MM.1S (cell line): ENCODE measurements around the gene DDAH2.
A peak's percentile ranks its signal among the peaks of the same experiment; 100 is the strongest.

Source experiments
- DNase-seq: peaks from one replicate; pipeline ENCODE4 v3.0.0-alpha.2; 2015
- H2AFZ ChIP-seq: fragments of 300-600 bp; sonication (generic); 2 replicates; pipeline ENCODE4 v1.6.0; 2016; ENCODE audit warnings: antibody characterized with exemption, low read length
- H3F3A ChIP-seq: fragments of 300-600 bp; sonication (generic); 2 replicates; pipeline ENCODE4 v1.6.1; 2016; ENCODE audit warnings: mild to moderate bottlenecking, antibody characterized with exemption, low read length, moderate library complexity, mixed read lengths; ENCODE audit not compliant: insufficient read depth
- H3K27ac ChIP-seq: fragments of 300-600 bp; sonication (generic); 2 replicates; pipeline ENCODE4 v1.5.1; 2016; ENCODE audit warnings: mild to moderate bottlenecking, low read length
- H3K27me3 ChIP-seq: fragments of 300-600 bp; sonication (generic); replicated peaks from 2 replicates; pipeline ENCODE4 v1.6.0; 2016; ENCODE audit warnings: low read length; ENCODE audit not compliant: insufficient read depth
- H3K36me3 ChIP-seq: fragments of 300-600 bp; sonication (generic); replicated peaks from 2 replicates; pipeline ENCODE4 v1.6.1; 2016; ENCODE audit warnings: mild to moderate bottlenecking, low read length, mixed read lengths; ENCODE audit not compliant: insufficient read depth
- H3K4me1 ChIP-seq: fragments of 300-600 bp; sonication (generic); 2 replicates; pipeline ENCODE4 v1.6.1; 2016; ENCODE audit warnings: low read length, mixed read lengths
- H3K4me2 ChIP-seq: fragments of 300-600 bp; sonication (generic); 2 replicates; pipeline ENCODE4 v1.6.0; 2016; ENCODE audit warnings: low read depth, low read length
- H3K4me3 ChIP-seq: fragments of 300-600 bp; sonication (generic); 2 replicates; pipeline ENCODE4 v1.5.1; 2016; ENCODE audit warnings: low read length, mixed read lengths
- H3K79me2 ChIP-seq: fragments of 300-600 bp; sonication (generic); 2 replicates; pipeline ENCODE4 v1.6.1; 2016; ENCODE audit warnings: mixed run types, low read length, mixed read lengths
- H3K9ac ChIP-seq: fragments of 300-600 bp; sonication (generic); 2 replicates; pipeline ENCODE4 v1.6.1; 2016; ENCODE audit warnings: low read length, mixed read lengths
- H3K9me2 ChIP-seq: fragments of 300-600 bp; sonication (generic); replicated peaks from 2 replicates; pipeline ENCODE4 v1.6.1; 2016; ENCODE audit warnings: mild to moderate bottlenecking, low read length, mixed read lengths; ENCODE audit not compliant: insufficient read depth
- H3K9me3 ChIP-seq: fragments of 300-600 bp; sonication (generic); replicated peaks from 2 replicates; pipeline ENCODE4 v1.6.1; 2016; ENCODE audit warnings: mild to moderate bottlenecking, low read length, mixed read lengths; ENCODE audit not compliant: insufficient read depth
- H4K20me1 ChIP-seq: fragments of 300-600 bp; sonication (generic); 2 replicates; pipeline ENCODE4 v1.6.1; 2016; ENCODE audit warnings: mild to moderate bottlenecking, low read length, moderate library complexity, mixed read lengths; ENCODE audit not compliant: insufficient read depth
- EZH2 ChIP-seq: fragments of 300-600 bp; sonication (generic); optimal IDR thresholded peaks from 2 replicates; pipeline ENCODE3; 2017; ENCODE audit warnings: low read depth, mild to moderate bottlenecking, antibody characterized with exemption, low read length, mixed read lengths
- EZH2phosphoT487 ChIP-seq: fragments of 300-600 bp; sonication (generic); IDR thresholded peaks from 2 replicates; pipeline ENCODE4 v1.6.1; 2018; ENCODE audit warnings: antibody characterized with exemption, low read length
- TF ChIP-seq, protein P1 (sequence below): fragments of 300-600 bp; sonication (generic); IDR thresholded peaks from 2 replicates; pipeline ENCODE4 v1.5.1; 2016; ENCODE audit warnings: antibody characterized with exemption, low read length, mixed read lengths

The DDAH2 gene

DNA sequence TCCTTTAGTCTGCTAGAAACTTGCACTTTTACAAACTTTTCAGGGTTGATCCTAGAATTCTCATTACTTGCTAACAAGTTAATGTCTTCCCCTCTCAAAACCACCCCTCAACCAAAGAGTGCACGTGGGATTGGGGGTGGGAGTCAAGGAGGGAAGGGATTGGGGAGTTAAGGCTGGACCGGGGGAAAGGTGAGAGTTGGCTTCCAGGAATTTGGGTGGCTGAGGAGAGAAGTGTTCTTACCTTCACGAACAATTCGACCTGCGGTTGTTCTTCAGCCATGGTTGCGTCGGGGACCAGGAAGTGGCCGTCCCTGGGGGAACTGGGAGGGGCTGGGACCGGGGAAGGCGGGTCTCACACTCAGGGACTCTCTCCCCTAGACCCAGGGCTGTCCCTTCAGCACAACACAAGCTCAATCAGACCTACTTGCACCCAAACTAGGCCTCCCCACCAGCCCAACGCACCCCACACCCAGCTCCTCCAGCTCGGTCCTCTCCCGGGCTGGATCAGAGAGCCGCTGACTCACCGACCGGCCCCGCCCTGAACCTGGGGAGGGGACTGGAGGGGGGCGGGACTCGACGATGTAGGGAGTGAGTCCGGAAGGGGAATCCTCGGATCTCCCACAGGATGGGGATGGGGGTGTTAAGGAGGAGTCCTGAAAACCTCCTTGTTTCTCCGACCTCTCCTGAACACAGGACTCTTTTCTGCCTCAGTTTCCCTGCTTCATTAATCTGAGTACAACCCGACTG is 7.1 kb upstream of the DDAH2 start, which contains the start of gene CLIC1:
TSS of gene CLIC1 (minus strand) at position 510 of the 747 bp plus-strand sequence. CDS start at position 280, 230 bp downstream.
- Histone ChIP-seq H4K20me1 (no peaks in the 10 kb centered on the region), H3K9me3 (no peaks in the 10 kb centered on the region), H3K9me2 (no peaks in the 10 kb centered on the region), H3F3A (peaks cover 66% of the 10 kb centered on the region), H3K36me3 (peaks cover 10% of the 10 kb centered on the region), H3K27ac (peak within 1 kb of the TSS; percentile 98), H3K4me1 (peaks cover 36% of the 10 kb centered on the region), H3K4me3 (peak within 1 kb of the TSS; percentile 84), H2AFZ (peak within 1 kb of the TSS; percentile 9; the same call in 1 of the 2 replicates), H3K4me2 (peak within 1 kb of the TSS; percentile 99), H3K9ac (peak within 1 kb of the TSS; percentile 91), H3K79me2 (peaks cover 54% of the 10 kb centered on the region), H3K27me3 (no peaks in the 10 kb centered on the region)
- TF ChIP-seq, protein P1, sequence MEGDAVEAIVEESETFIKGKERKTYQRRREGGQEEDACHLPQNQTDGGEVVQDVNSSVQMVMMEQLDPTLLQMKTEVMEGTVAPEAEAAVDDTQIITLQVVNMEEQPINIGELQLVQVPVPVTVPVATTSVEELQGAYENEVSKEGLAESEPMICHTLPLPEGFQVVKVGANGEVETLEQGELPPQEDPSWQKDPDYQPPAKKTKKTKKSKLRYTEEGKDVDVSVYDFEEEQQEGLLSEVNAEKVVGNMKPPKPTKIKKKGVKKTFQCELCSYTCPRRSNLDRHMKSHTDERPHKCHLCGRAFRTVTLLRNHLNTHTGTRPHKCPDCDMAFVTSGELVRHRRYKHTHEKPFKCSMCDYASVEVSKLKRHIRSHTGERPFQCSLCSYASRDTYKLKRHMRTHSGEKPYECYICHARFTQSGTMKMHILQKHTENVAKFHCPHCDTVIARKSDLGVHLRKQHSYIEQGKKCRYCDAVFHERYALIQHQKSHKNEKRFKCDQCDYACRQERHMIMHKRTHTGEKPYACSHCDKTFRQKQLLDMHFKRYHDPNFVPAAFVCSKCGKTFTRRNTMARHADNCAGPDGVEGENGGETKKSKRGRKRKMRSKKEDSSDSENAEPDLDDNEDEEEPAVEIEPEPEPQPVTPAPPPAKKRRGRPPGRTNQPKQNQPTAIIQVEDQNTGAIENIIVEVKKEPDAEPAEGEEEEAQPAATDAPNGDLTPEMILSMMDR = no peak
- TF ChIP-seq EZH2 = no peak
- TF ChIP-seq EZH2phosphoT487 = no peak
- DNase-seq = peak; percentile 67

DNA sequence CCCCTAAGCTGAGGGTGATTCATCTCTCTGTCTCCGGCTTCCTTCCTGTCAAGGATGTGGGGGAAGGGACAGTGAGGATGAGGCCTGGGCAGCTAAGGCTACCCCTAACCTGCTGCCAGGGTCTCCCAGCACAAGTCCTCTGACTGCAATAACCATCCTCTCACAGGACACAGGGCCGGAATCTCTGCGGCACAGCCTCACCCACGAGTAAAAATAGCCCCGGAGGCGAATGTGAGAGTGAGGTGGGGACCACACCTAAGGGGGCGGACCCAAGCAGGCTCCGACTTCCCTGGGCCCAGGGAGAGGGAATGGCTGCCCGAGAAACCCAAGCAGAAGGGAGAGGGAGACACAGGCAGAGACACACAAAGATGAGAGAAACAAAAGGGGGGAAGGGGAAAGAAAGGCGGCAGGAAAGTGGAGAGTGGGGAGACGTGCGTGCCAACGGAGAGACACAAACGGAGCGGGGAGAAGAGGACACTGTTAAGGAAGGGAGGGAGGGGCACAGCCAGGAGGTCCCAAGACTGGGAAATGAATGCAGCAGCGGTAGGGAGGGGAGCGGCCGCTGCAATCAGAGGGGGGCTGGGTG is 5.8 kb upstream of the DDAH2 start:
- Histone ChIP-seq H3K4me2 (peak overlapping the region; percentile 99), H3K9me3 (no peaks in the 10 kb centered on the region), H3K4me1 (peaks cover 36% of the 10 kb centered on the region), H3K27me3 (no peaks in the 10 kb centered on the region), H3F3A (peaks cover 77% of the 10 kb centered on the region), H4K20me1 (no peaks in the 10 kb centered on the region), H3K9me2 (no peaks in the 10 kb centered on the region), H3K9ac (peak overlapping the region; percentile 91), H3K79me2 (peaks cover 48% of the 10 kb centered on the region), H2AFZ (no peak overlapping the region), H3K4me3 (peak overlapping the region; percentile 84), H3K27ac (peak overlapping the region; percentile 98), H3K36me3 (peaks cover 10% of the 10 kb centered on the region)
- DNase-seq = peak; percentile 63
- TF ChIP-seq EZH2phosphoT487 (no peak), EZH2 (no peak)
- TF ChIP-seq, protein P1 = no peak

DNA sequence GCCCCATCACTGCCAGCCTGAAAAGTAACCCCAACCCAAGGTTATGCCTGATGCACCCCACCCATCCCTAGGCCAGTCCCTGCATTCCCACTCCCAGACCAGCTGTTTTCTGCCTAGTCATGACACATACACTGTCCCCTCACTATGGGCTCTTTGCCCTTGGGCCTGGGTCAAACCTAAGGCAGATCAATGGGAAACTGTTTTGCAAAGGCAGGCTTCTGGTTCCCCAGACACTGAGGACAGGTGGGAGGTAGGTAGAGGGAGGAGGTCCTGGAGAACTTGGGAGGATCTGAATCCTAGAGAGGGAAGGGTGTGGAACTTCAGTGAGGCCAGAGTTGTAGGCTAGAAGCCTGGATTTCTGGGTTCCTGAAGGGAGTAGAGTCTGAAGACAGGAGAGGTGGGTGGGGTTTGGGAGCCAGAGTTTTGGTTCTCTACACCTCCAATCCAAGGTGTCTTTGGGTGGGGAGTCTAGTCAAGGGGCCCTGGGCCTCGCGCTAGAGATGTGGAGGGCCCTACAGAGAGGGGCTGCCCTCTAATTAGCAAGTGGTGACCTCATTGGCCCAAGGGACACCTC is 5.2 kb upstream of the DDAH2 start:
- Histone ChIP-seq H3K4me2 (peak overlapping the region; percentile 99), H3K9me3 (no peaks in the 10 kb centered on the region), H3K4me1 (peaks cover 36% of the 10 kb centered on the region), H3K27me3 (no peaks in the 10 kb centered on the region), H4K20me1 (no peaks in the 10 kb centered on the region), H3K36me3 (peaks cover 10% of the 10 kb centered on the region), H3F3A (peaks cover 77% of the 10 kb centered on the region), H3K4me3 (peak overlapping the region; percentile 84), H3K9ac (peak overlapping the region; percentile 91), H3K9me2 (no peaks in the 10 kb centered on the region), H3K79me2 (peaks cover 48% of the 10 kb centered on the region), H3K27ac (peak overlapping the region; percentile 98), H2AFZ (no peak overlapping the region)
- no peak for DNase-seq
- TF ChIP-seq EZH2phosphoT487 = no peak
- TF ChIP-seq EZH2 = no peak
- TF ChIP-seq, protein P1 = no peak
